ENCODE data around the gene ZNF566.

The ZNF566 gene

GRCh38 chr19:36488118-36488845 is 1.1 kb downstream of the ZNF566 start:
- Histone ChIP-seq H3K4me1 (ENCODE audit: control insufficient read depth, insufficient read depth, low read depth, low read length) (peaks cover 3% of the 10 kb centered on the region), H2BK15ac (ENCODE audit: low read depth, poor library complexity, severe bottlenecking) (no peak overlapping the region), H4K91ac (ENCODE audit: low read length) (no peak overlapping the region), H3K4ac (ENCODE audit: low read depth in 1 of 2, low read length in 2 of 2) (no peak overlapping the region), H3K27me3 (ENCODE audit: control insufficient read depth in 1 of 2, insufficient read depth in 1 of 2, low read length in 2 of 2) (no peaks in the 10 kb centered on the region), H3K27ac (ENCODE audit: low read length, poor library complexity, severe bottlenecking) (no peak overlapping the region), H3K14ac (ENCODE audit: low read length in 2 of 2) (no peak overlapping the region), H3K9me3 (ENCODE audit: control insufficient read depth, low read length) (peaks cover 4% of the 10 kb centered on the region), H3K18ac (ENCODE audit: low read depth in 1 of 2, low read length in 2 of 2) (no peak overlapping the region), H3K4me2 (ENCODE audit: low read length, poor library complexity, severe bottlenecking) (peak overlapping the region; percentile 89), H3K36me3 (ENCODE audit: control insufficient read depth in 1 of 2, insufficient read depth in 2 of 2, low read depth in 1 of 2, low read length in 2 of 2) (peaks cover 2 to 10% of the 10 kb centered on the region in 2 experiments), H2AK5ac (ENCODE audit: low read length, severe bottlenecking) (no peak overlapping the region), H3K79me1 (replicated peaks; ENCODE audit: low read length, poor library complexity, severe bottlenecking) (peaks cover 15% of the 10 kb centered on the region), H3K9ac (ENCODE audit: low read length) (peak overlapping the region; percentile 98), H4K8ac (ENCODE audit: low read length) (peak overlapping the region; percentile 78), H2AFZ (ENCODE audit: low read depth, low read length) (peak overlapping the region; percentile 96), H2BK12ac (ENCODE audit: low read length in 2 of 2) (no peak overlapping the region), H2BK120ac (ENCODE audit: low read depth, low read length) (no peak overlapping the region), H3K4me3 (ENCODE audit: insufficient read depth in 1 of 2, low read depth in 1 of 2, low read length in 2 of 2) (peak overlapping the region in 1 of 2 experiments; percentile 99), H3K23ac (ENCODE audit: low read length in 2 of 2) (no peak overlapping the region), H2BK5ac (ENCODE audit: low read depth, low read length, poor library complexity, severe bottlenecking) (no peak overlapping the region)
- 72% methylated on average over 5 of the region's 9 CpGs for WGBS
- peak; percentile 44 for DNase-seq

DNA sequence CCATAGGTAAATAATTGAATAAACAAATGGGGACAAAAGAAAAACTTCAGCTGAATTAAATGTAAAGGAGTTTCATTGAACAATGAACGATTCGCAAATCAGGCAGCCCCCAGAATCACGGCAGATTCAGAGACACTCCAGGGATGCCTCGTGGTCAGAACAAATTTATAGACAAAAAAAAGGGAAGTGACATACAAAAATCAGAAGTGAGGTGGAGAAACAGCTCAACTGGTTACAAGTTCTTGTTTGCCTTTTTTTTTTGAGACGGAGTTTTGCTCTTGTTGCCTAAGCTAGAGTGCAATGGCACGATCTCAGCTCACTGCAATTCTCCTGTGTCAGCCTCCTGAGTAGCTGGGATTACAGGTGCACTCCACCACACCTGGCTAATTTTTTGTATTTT is 5.7 kb downstream of the ZNF566 start:
- Histone ChIP-seq H3K18ac (ENCODE audit: low read depth in 1 of 2, low read length in 2 of 2) (no peak overlapping the region), H3K9me3 (ENCODE audit: control insufficient read depth, low read length) (peaks cover 32% of the 10 kb centered on the region), H3K4ac (ENCODE audit: low read depth in 1 of 2, low read length in 2 of 2) (no peak overlapping the region), H3K14ac (ENCODE audit: low read length in 2 of 2) (no peak overlapping the region), H3K27ac (ENCODE audit: low read length, poor library complexity, severe bottlenecking) (no peak overlapping the region), H3K4me1 (ENCODE audit: control insufficient read depth, insufficient read depth, low read depth, low read length) (no peaks in the 10 kb centered on the region), H3K79me1 (replicated peaks; ENCODE audit: low read length, poor library complexity, severe bottlenecking) (peaks cover 18% of the 10 kb centered on the region), H2BK5ac (ENCODE audit: low read depth, low read length, poor library complexity, severe bottlenecking) (no peak overlapping the region), H4K91ac (ENCODE audit: low read length) (no peak overlapping the region), H3K27me3 (ENCODE audit: control insufficient read depth in 1 of 2, insufficient read depth in 1 of 2, low read length in 2 of 2) (no peaks in the 10 kb centered on the region), H3K9ac (ENCODE audit: low read length) (no peak overlapping the region), H3K4me3 (ENCODE audit: insufficient read depth in 1 of 2, low read depth in 1 of 2, low read length in 2 of 2) (no peak overlapping the region), H2BK12ac (ENCODE audit: low read length in 2 of 2) (no peak overlapping the region), H3K36me3 (ENCODE audit: control insufficient read depth in 1 of 2, insufficient read depth in 2 of 2, low read depth in 1 of 2, low read length in 2 of 2) (peaks cover 19% of the 10 kb centered on the region in 2 experiments), H2AFZ (ENCODE audit: low read depth, low read length) (no peak overlapping the region), H3K23ac (ENCODE audit: low read length in 2 of 2) (no peak overlapping the region), H2AK5ac (ENCODE audit: low read length, severe bottlenecking) (no peak overlapping the region), H2BK15ac (ENCODE audit: low read depth, poor library complexity, severe bottlenecking) (no peak overlapping the region), H2BK120ac (ENCODE audit: low read depth, low read length) (no peak overlapping the region), H4K8ac (ENCODE audit: low read length) (no peak overlapping the region), H3K4me2 (ENCODE audit: low read length, poor library complexity, severe bottlenecking) (no peak overlapping the region)
- WGBS = 96% methylated on average over 6 of the region's 6 CpGs
- DNase-seq = no peak

DNA sequence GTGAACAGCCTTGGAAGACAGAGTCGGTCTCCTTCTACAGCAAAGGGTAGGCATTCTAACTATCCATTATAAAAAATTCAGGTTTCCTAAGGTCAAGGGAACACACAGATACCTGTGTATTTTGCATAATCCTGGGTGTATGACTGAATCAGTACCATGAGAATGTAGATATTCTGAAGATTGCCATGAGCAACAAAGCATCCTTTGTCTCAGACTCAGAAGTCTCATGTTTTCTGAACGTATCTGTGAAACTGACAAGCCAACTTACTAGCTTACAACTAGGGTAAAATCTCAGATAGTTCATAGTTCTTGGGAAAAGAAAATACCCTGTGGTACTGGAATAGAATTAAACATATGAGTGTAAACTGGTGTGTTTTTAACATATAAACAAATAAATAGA is 6.5 kb downstream of the ZNF566 start:
- H2AFZ ChIP-seq (ENCODE audit: low read depth, low read length) = no peak overlapping the region
- H3K27ac ChIP-seq (ENCODE audit: low read length, poor library complexity, severe bottlenecking) = no peak overlapping the region
- H4K8ac ChIP-seq (ENCODE audit: low read length) = no peak overlapping the region
- H3K9me3 ChIP-seq (ENCODE audit: control insufficient read depth, low read length) = peaks cover 40% of the 10 kb centered on the region
- no peak overlapping the region for H2BK120ac ChIP-seq (ENCODE audit: low read depth, low read length)
- peaks cover 14% of the 10 kb centered on the region for H3K79me1 ChIP-seq (replicated peaks; ENCODE audit: low read length, poor library complexity, severe bottlenecking)
- no peak overlapping the region for H3K4me3 ChIP-seq (ENCODE audit: insufficient read depth in 1 of 2, low read depth in 1 of 2, low read length in 2 of 2)
- H2BK15ac ChIP-seq (ENCODE audit: low read depth, poor library complexity, severe bottlenecking) = no peak overlapping the region
- H3K18ac ChIP-seq (ENCODE audit: low read depth in 1 of 2, low read length in 2 of 2) = no peak overlapping the region
- 57% methylated on average over 1 of the region's 2 CpGs for WGBS
- H3K4ac ChIP-seq (ENCODE audit: low read depth in 1 of 2, low read length in 2 of 2) = no peak overlapping the region
- H3K14ac ChIP-seq (ENCODE audit: low read length in 2 of 2) = no peak overlapping the region
- no peak overlapping the region for H2BK5ac ChIP-seq (ENCODE audit: low read depth, low read length, poor library complexity, severe bottlenecking)
- no peak overlapping the region for H2AK5ac ChIP-seq (ENCODE audit: low read length, severe bottlenecking)
- peaks cover 19 to 25% of the 10 kb centered on the region in 2 experiments for H3K36me3 ChIP-seq (ENCODE audit: control insufficient read depth in 1 of 2, insufficient read depth in 2 of 2, low read depth in 1 of 2, low read length in 2 of 2)
- no peaks in the 10 kb centered on the region for H3K27me3 ChIP-seq (ENCODE audit: control insufficient read depth in 1 of 2, insufficient read depth in 1 of 2, low read length in 2 of 2)
- H3K4me1 ChIP-seq (ENCODE audit: control insufficient read depth, insufficient read depth, low read depth, low read length) = no peaks in the 10 kb centered on the region
- no peak for DNase-seq
- H3K4me2 ChIP-seq (ENCODE audit: low read length, poor library complexity, severe bottlenecking) = no peak overlapping the region
- no peak overlapping the region for H2BK12ac ChIP-seq (ENCODE audit: low read length in 2 of 2)
- H4K91ac ChIP-seq (ENCODE audit: low read length) = no peak overlapping the region
- H3K23ac ChIP-seq (ENCODE audit: low read length in 2 of 2) = no peak overlapping the region
- H3K9ac ChIP-seq (ENCODE audit: low read length) = no peak overlapping the region

DNA sequence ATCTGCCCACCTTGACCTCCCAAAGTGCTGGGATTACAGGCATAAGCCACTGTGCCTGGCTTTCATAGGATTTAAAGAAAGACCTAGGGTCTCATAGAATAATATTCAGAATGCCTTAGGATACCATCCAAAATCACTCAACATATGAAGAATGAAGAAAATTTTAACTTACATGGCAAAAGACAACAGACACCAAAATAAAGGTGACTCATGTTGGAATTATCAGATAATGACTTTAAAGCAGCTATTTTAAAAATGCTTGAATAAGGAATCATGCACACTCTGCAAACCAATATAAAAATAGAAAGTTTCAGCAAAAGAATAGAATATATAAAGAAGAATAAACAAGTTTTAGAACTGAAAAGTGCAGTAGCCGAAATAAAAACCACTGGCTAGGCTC is 29.3 kb downstream of the ZNF566 start:
- Histone ChIP-seq H2AFZ (ENCODE audit: low read depth, low read length) (no peak overlapping the region), H3K18ac (ENCODE audit: low read depth in 1 of 2, low read length in 2 of 2) (no peak overlapping the region), H3K27ac (ENCODE audit: low read length, poor library complexity, severe bottlenecking) (no peak overlapping the region), H3K23ac (ENCODE audit: low read length in 2 of 2) (no peak overlapping the region), H3K4me3 (ENCODE audit: insufficient read depth in 1 of 2, low read depth in 1 of 2, low read length in 2 of 2) (no peak overlapping the region), H2BK15ac (ENCODE audit: low read depth, poor library complexity, severe bottlenecking) (no peak overlapping the region), H2BK5ac (ENCODE audit: low read depth, low read length, poor library complexity, severe bottlenecking) (no peak overlapping the region), H2BK120ac (ENCODE audit: low read depth, low read length) (no peak overlapping the region), H3K14ac (ENCODE audit: low read length in 2 of 2) (no peak overlapping the region), H3K4me1 (ENCODE audit: control insufficient read depth, insufficient read depth, low read depth, low read length) (no peaks in the 10 kb centered on the region), H4K8ac (ENCODE audit: low read length) (no peak overlapping the region), H3K27me3 (ENCODE audit: control insufficient read depth in 1 of 2, insufficient read depth in 1 of 2, low read length in 2 of 2) (no peaks in the 10 kb centered on the region), H2BK12ac (ENCODE audit: low read length in 2 of 2) (no peak overlapping the region), H4K91ac (ENCODE audit: low read length) (no peak overlapping the region), H3K9me3 (ENCODE audit: control insufficient read depth, low read length) (peaks cover 78% of the 10 kb centered on the region), H3K79me1 (replicated peaks; ENCODE audit: low read length, poor library complexity, severe bottlenecking) (no peaks in the 10 kb centered on the region), H3K36me3 (ENCODE audit: control insufficient read depth in 1 of 2, insufficient read depth in 2 of 2, low read depth in 1 of 2, low read length in 2 of 2) (peaks cover 20 to 34% of the 10 kb centered on the region in 2 experiments), H2AK5ac (ENCODE audit: low read length, severe bottlenecking) (no peak overlapping the region), H3K4ac (ENCODE audit: low read depth in 1 of 2, low read length in 2 of 2) (no peak overlapping the region), H3K9ac (ENCODE audit: low read length) (no peak overlapping the region), H3K4me2 (ENCODE audit: low read length, poor library complexity, severe bottlenecking) (no peak overlapping the region)
- 95% methylated on average over 1 of the region's 1 CpG for WGBS
- DNase-seq = no peak
